ENCODE data around the gene SCPEP1. TPM values are rescaled to one million over a fixed set of nuclear protein-coding genes. Genes with fewer than 3 reads are reported as not detected.

The SCPEP1 gene
- total RNA-seq, 1 experiment from 2014 or later: 29.6 TPM

- H2AFZ ChIP-seq (ENCODE audit: low read length): no peak overlapping the region
- H2BK20ac ChIP-seq (ENCODE audit: low read depth, low read length, poor library complexity, severe bottlenecking): no peak overlapping the region
- H2BK15ac ChIP-seq (ENCODE audit: low read depth, low read length): no peak overlapping the region
- no peaks in the 10 kb centered on the region for H3K9me3 ChIP-seq (ENCODE audit: control insufficient read depth, low read depth, low read length)
- no peak overlapping the region for H2BK120ac ChIP-seq (ENCODE audit: low read depth, low read length, poor library complexity, severe bottlenecking)
- no peak for DNase-seq
- no peaks in the 10 kb centered on the region for H4K20me1 ChIP-seq (ENCODE audit: control insufficient read depth, insufficient read depth, insufficient read length)
- Mint-ChIP-seq H3K27ac (no peak overlapping the region), H3K36me3 (ENCODE audit: insufficient read depth in 1 of 3, low read depth in 3 of 3) (peaks cover 16 to 47% (median 27%) of the 10 kb centered on the region in 3 experiments; a peak in 6 of 7 replicates), H3K4me3 (no peak overlapping the region), H3K27me3 (ENCODE audit: low read depth) (no peaks in the 10 kb centered on the region), H3K9me3 (no peaks in the 10 kb centered on the region; a peak in 1 of 5 replicates), H3K4me1 (no peaks in the 10 kb centered on the region; a peak in 1 of 4 replicates)
- no peak overlapping the region for H3K56ac ChIP-seq (ENCODE audit: insufficient read length, low read depth, low read length)
- H3K23me2 ChIP-seq (ENCODE audit: insufficient read length, low read depth, low read length, poor library complexity, severe bottlenecking): no peaks in the 10 kb centered on the region
- H3K9ac ChIP-seq (ENCODE audit: extremely low read depth, insufficient read length, low read length): no peak overlapping the region
- TF ChIP-seq, protein P1, sequence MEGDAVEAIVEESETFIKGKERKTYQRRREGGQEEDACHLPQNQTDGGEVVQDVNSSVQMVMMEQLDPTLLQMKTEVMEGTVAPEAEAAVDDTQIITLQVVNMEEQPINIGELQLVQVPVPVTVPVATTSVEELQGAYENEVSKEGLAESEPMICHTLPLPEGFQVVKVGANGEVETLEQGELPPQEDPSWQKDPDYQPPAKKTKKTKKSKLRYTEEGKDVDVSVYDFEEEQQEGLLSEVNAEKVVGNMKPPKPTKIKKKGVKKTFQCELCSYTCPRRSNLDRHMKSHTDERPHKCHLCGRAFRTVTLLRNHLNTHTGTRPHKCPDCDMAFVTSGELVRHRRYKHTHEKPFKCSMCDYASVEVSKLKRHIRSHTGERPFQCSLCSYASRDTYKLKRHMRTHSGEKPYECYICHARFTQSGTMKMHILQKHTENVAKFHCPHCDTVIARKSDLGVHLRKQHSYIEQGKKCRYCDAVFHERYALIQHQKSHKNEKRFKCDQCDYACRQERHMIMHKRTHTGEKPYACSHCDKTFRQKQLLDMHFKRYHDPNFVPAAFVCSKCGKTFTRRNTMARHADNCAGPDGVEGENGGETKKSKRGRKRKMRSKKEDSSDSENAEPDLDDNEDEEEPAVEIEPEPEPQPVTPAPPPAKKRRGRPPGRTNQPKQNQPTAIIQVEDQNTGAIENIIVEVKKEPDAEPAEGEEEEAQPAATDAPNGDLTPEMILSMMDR (conservative IDR thresholded peaks at IDR 0.05): no peak
- no peak overlapping the region for H3K18ac ChIP-seq (ENCODE audit: insufficient read length, low read depth, low read length)
- H3K4ac ChIP-seq (ENCODE audit: low read depth, low read length): no peak overlapping the region
- no CpG with 5 or more reads among the region's 4 CpGs for WGBS (ENCODE audit: extremely low coverage, insufficient read length, low lambda C conversion rate)
- no peaks in the 10 kb centered on the region for H3K79me2 ChIP-seq (ENCODE audit: insufficient read depth, low read length)
- H3K23ac ChIP-seq (ENCODE audit: insufficient read length, low read depth, low read length): no peak overlapping the region
- H2BK12ac ChIP-seq (ENCODE audit: insufficient read length, low read depth, low read length): no peak overlapping the region
- H4K91ac ChIP-seq (ENCODE audit: insufficient read length, low read depth, low read length): no peak overlapping the region
- H3K79me1 ChIP-seq (ENCODE audit: insufficient read depth, low read depth, low read length, poor library complexity, severe bottlenecking): no peaks in the 10 kb centered on the region
- no peaks in the 10 kb centered on the region for H3K27me3 ChIP-seq (ENCODE audit: insufficient read depth, low read length)
- no peaks in the 10 kb centered on the region for H3K4me1 ChIP-seq (ENCODE audit: insufficient read depth, low read length)
- no peak overlapping the region for H4K8ac ChIP-seq (replicated peaks; ENCODE audit: insufficient read length, low read depth, low read length)
- H3K27ac ChIP-seq (ENCODE audit: insufficient read length, low read depth, low read length): no peak overlapping the region
- no peak overlapping the region for H2BK5ac ChIP-seq (ENCODE audit: insufficient read length, low read length)
- H4K5ac ChIP-seq (ENCODE audit: insufficient read length, low read depth, low read length): no peak overlapping the region
- no peak overlapping the region for H3K4me2 ChIP-seq (ENCODE audit: insufficient read depth, insufficient read length, low read length)
- no peak overlapping the region for H3T11ph ChIP-seq (ENCODE audit: low read length)
- no peak overlapping the region for H2AK5ac ChIP-seq (ENCODE audit: insufficient read length, low read length)
- H3K14ac ChIP-seq (ENCODE audit: insufficient read depth, low read length): no peak overlapping the region
Measured at GRCh38 chr17:56988901-56989572, 11.1 kb downstream of the SCPEP1 start.
